K562 (cell line): ENCODE results near the gene ACTR3. TPM values are rescaled to one million over a fixed set of nuclear protein-coding genes. Genes with fewer than 3 reads are reported as not detected.

ENCODE experiments used
- ASH1L ChIP-seq: fragments of 450-650 bp; IDR thresholded peaks from 2 replicates; pipeline ENCODE4 v1.6.1; 2018; ENCODE audit warnings: borderline replicate concordance, mild to moderate bottlenecking, low read depth; ENCODE audit not compliant: partially characterized antibody
- CBFA2T2 ChIP-seq: fragments of 450-650 bp; conservative IDR thresholded peaks from 2 replicates; pipeline ENCODE4 v1.6.1; 2017; ENCODE audit warnings: mild to moderate bottlenecking
- CBFB ChIP-seq: sonication (generic); formaldehyde crosslinking; IDR thresholded peaks from 2 replicates; pipeline ENCODE4 v1.4.0; 2020; ENCODE audit warnings: mild to moderate bottlenecking, missing genetic modification reagents
- GABPB1 ChIP-seq: sonication (generic); formaldehyde crosslinking; IDR thresholded peaks from 2 replicates; pipeline ENCODE4 v1.8.0; 2022; ENCODE audit warnings: mild to moderate bottlenecking, missing genetic modification reagents
- HMG20A ChIP-seq: fragments of 450-650 bp; formaldehyde crosslinking; conservative IDR thresholded peaks from 2 replicates; pipeline ENCODE4 v1.4.0; 2020; ENCODE audit warnings: mild to moderate bottlenecking, mixed read lengths
- PCBP2 ChIP-seq: fragments of 200-400 bp; formaldehyde crosslinking; IDR thresholded peaks from 2 replicates; pipeline ENCODE4 v1.6.1; 2018; ENCODE audit warnings: low read length, low read depth, mild to moderate bottlenecking, moderate library complexity; ENCODE audit not compliant: poor library complexity, severe bottlenecking
- SMARCA4 ChIP-seq: fragments of 450-650 bp; IDR thresholded peaks from 2 replicates; pipeline ENCODE4 v1.6.1; 2016
- TOE1 ChIP-seq, 2 experiments: fragments of 450-650 bp in 1 of 2; sonication (generic) in 1 of 2; formaldehyde crosslinking in 1 of 2; IDR thresholded peaks; 2 replicates each; pipeline versions ENCODE4 v1.7.1 to v1.8.0; 2016 to 2022; ENCODE audit warnings: borderline replicate concordance in 2 of 2, mild to moderate bottlenecking in 2 of 2, antibody characterized with exemption in 1 of 2, inconsistent platforms in 1 of 2, low read depth in 1 of 2, missing genetic modification reagents in 1 of 2, moderate library complexity in 1 of 2
- ZBTB17 ChIP-seq: fragments of 450-650 bp; formaldehyde crosslinking; IDR thresholded peaks from 2 replicates; pipeline ENCODE4 v1.4.0; 2020; ENCODE audit warnings: mild to moderate bottlenecking
- ZC3H8 ChIP-seq: fragments of 450-650 bp; IDR thresholded peaks from 2 replicates; pipeline ENCODE4 v1.6.1; 2017
- ZNF551 ChIP-seq: fragments of 250-450 bp; sonication (Bioruptor Pico); IDR thresholded peaks from 2 replicates; pipeline ENCODE4 v1.5.0; 2021; ENCODE audit warnings: mild to moderate bottlenecking, moderate library complexity
- polyA plus RNA-seq, 8 experiments: library from polyadenylated mRNA; depleted of rRNA in 4 of 8; stranded (reverse) in 5 of 8; unstranded in 3 of 8; fragments of >200 nt; fragmentation: Nextera tagmentation in 2 of 8; fragmentation: Illumina TruSeq in 1 of 8; extraction: Ambion mirVana in 2 of 8; extraction: Trizol in 1 of 8; gene quantifications; 2 replicates each; pipeline versions ENCODE4 v1.2.1 to v1.2.3, GENCODE V29; 2011 to 2014; ENCODE audit warnings: inconsistent platforms in 1 of 8, missing spikeins in 1 of 8
- total RNA-seq, 7 experiments: library from RNA; depleted of rRNA in 6 of 7; stranded (reverse); fragments of >200 nt in 6 of 7; fragmentation: Illumina TruSeq in 2 of 7; extraction: Trizol in 2 of 7; gene quantifications; 2 replicates each; pipeline versions ENCODE4 v1.2.1 to v1.2.3, GENCODE V29; 2011 to 2021; ENCODE audit warnings: low replicate concordance in 1 of 7
- TF ChIP-seq, protein P1 (sequence below): fragments of 450-650 bp; IDR thresholded peaks from 2 replicates; pipeline ENCODE4 v1.6.1; 2017; ENCODE audit warnings: antibody characterized with exemption, mild to moderate bottlenecking
- TF ChIP-seq, protein P2 (sequence below): sonication (generic); formaldehyde crosslinking; IDR thresholded peaks from 2 replicates; pipeline ENCODE4 v1.8.1; 2023; ENCODE audit warnings: mild to moderate bottlenecking, missing genetic modification reagents

ACTR3 gene
- total and polyA plus RNA-seq, 9 of the 15 experiments (the other 6 are each of a cell fraction or from before 2014, with no cell fraction given), result 49.0 to 354 (median 249) TPM

DNA sequence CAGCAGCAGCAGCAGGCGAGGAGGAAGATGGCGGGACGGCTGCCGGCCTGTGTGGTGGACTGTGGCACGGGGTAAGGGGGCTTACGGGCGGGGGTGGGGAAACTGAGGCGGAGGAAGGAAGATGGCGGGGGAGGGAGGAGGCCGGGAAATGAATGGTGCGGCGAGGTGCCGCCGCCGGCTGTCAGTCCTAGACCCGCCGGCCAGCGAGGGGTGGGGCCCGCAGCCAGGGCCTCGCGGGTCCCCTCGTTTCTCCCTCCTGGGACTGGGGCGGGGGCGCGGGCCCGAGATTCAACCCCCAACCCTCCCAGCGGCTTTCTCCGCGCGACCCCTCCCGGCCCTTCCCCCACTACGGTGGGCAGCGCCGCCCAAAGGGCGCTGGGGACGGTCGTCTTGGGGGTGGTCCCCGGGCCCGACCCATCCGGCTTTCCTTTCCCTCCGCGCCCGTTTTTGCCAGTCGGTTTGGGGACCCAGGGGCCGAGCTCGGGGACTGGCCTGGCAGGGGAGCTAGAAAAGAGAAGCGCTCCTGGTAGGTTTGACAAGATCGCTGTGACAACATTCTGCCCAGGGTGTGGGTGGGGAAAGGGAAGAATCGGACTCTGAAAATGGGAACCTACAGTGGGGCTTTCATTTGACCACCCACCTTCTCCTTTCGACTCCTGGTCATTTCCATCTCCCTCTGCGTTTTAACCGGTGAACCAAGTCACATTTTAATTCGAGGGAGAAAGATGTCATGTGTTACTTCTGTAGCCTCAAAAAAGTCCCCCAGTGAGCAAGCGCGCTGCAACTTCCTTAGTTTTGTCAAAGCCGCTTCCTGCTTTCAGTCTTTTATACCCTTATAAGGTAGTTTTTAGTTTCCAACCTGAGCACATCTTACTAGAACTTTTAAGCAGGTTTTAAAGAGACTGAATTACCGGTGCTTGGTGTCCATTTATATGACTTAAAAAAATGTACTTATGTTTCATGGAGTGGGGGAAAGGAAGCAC, 655 bp downstream of the ACTR3 start (continued):
- TF ChIP-seq CBFB (CRISPR knock-in tag) (no peak), SMARCA4 (no peak), ASH1L (peak; percentile 50), CBFA2T2 (no peak), ZC3H8 (no peak), GABPB1 (CRISPR knock-in tag) (peak; percentile 15), TOE1 (IDR thresholded peaks at IDR 0.05; ENCODE audit: borderline replicate concordance) (0 out of 2 replicates have a peak, but pooled peaks have one; percentile 9), TOE1 (CRISPR knock-in tag; IDR thresholded peaks at IDR 0.05; ENCODE audit: borderline replicate concordance, low read depth) (no peak), ZBTB17 (CRISPR knock-in tag) (peak; percentile 49; the same call in 1 of the 2 replicates), HMG20A (CRISPR knock-in tag) (no peak), ZNF551 (no peak), PCBP2 (peak; percentile 40)
- TF ChIP-seq, protein P1, sequence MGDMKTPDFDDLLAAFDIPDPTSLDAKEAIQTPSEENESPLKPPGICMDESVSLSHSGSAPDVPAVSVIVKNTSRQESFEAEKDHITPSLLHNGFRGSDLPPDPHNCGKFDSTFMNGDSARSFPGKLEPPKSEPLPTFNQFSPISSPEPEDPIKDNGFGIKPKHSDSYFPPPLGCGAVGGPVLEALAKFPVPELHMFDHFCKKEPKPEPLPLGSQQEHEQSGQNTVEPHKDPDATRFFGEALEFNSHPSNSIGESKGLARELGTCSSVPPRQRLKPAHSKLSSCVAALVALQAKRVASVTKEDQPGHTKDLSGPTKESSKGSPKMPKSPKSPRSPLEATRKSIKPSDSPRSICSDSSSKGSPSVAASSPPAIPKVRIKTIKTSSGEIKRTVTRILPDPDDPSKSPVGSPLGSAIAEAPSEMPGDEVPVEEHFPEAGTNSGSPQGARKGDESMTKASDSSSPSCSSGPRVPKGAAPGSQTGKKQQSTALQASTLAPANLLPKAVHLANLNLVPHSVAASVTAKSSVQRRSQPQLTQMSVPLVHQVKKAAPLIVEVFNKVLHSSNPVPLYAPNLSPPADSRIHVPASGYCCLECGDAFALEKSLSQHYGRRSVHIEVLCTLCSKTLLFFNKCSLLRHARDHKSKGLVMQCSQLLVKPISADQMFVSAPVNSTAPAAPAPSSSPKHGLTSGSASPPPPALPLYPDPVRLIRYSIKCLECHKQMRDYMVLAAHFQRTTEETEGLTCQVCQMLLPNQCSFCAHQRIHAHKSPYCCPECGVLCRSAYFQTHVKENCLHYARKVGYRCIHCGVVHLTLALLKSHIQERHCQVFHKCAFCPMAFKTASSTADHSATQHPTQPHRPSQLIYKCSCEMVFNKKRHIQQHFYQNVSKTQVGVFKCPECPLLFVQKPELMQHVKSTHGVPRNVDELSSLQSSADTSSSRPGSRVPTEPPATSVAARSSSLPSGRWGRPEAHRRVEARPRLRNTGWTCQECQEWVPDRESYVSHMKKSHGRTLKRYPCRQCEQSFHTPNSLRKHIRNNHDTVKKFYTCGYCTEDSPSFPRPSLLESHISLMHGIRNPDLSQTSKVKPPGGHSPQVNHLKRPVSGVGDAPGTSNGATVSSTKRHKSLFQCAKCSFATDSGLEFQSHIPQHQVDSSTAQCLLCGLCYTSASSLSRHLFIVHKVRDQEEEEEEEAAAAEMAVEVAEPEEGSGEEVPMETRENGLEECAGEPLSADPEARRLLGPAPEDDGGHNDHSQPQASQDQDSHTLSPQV, result 0 out of 2 replicates have a peak, but pooled peaks have one; percentile 34
- TF ChIP-seq, protein P2, sequence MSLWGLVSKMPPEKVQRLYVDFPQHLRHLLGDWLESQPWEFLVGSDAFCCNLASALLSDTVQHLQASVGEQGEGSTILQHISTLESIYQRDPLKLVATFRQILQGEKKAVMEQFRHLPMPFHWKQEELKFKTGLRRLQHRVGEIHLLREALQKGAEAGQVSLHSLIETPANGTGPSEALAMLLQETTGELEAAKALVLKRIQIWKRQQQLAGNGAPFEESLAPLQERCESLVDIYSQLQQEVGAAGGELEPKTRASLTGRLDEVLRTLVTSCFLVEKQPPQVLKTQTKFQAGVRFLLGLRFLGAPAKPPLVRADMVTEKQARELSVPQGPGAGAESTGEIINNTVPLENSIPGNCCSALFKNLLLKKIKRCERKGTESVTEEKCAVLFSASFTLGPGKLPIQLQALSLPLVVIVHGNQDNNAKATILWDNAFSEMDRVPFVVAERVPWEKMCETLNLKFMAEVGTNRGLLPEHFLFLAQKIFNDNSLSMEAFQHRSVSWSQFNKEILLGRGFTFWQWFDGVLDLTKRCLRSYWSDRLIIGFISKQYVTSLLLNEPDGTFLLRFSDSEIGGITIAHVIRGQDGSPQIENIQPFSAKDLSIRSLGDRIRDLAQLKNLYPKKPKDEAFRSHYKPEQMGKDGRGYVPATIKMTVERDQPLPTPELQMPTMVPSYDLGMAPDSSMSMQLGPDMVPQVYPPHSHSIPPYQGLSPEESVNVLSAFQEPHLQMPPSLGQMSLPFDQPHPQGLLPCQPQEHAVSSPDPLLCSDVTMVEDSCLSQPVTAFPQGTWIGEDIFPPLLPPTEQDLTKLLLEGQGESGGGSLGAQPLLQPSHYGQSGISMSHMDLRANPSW (CRISPR knock-in tag), result no peak
